Measurements from ENCODE around the gene FCER1G. TPM values are rescaled to one million over a fixed set of nuclear protein-coding genes. Genes with fewer than 3 reads are reported as not detected.

Gene FCER1G
- polyA plus RNA-seq, 1 donor: 13.2 TPM

GRCh38 chr1:161188381-161188780 lies 26.7 kb upstream of the FCER1G start:
- DNase-seq (ENCODE audit: low read depth): no peak

GRCh38 chr1:161189036-161189435 lies 26.1 kb upstream of the FCER1G start:
- DNase-seq (ENCODE audit: low read depth): no peak

- no peak for DNase-seq (ENCODE audit: low read depth)
Measured at GRCh38 chr1:161190962-161191521, 24.1 kb upstream of the FCER1G start.

- no peak for DNase-seq (ENCODE audit: low read depth)
Measured at GRCh38 chr1:161191971-161192370, 23.1 kb upstream of the FCER1G start.

GRCh38 chr1:161192476-161193465 lies 22.3 kb upstream of the FCER1G start:
- no peak for DNase-seq (ENCODE audit: low read depth)

GRCh38 chr1:161193561-161194235 lies 21.4 kb upstream of the FCER1G start:
- no peak for DNase-seq (ENCODE audit: low read depth)

- no peak for DNase-seq (ENCODE audit: low read depth)
Measured at GRCh38 chr1:161195171-161195570, 19.9 kb upstream of the FCER1G start.

GRCh38 chr1:161196111-161196510 lies 19.0 kb upstream of the FCER1G start:
- no peak for DNase-seq (ENCODE audit: low read depth)

- DNase-seq (ENCODE audit: low read depth): peak; percentile 81
Measured at GRCh38 chr1:161196521-161197451, 18.3 kb upstream of the FCER1G start.

GRCh38 chr1:161197560-161198193 lies 17.4 kb upstream of the FCER1G start:
- no peak for DNase-seq (ENCODE audit: low read depth)

GRCh38 chr1:161198194-161198896 lies 16.8 kb upstream of the FCER1G start:
- no peak for DNase-seq (ENCODE audit: low read depth)

- DNase-seq (ENCODE audit: low read depth): peak; percentile 84
Measured at GRCh38 chr1:161198897-161199431, 16.1 kb upstream of the FCER1G start, which contains the start of gene ADAMTS4. Gene ADAMTS4, minus strand, starts transcription at chr1:161199054. Its CDS starts 427 bp downstream, at chr1:161198627.

GRCh38 chr1:161199506-161200139 lies 15.5 kb upstream of the FCER1G start:
- DNase-seq (ENCODE audit: low read depth): no peak

GRCh38 chr1:161200421-161200991 lies 14.6 kb upstream of the FCER1G start:
- DNase-seq (ENCODE audit: low read depth): no peak

GRCh38 chr1:161200992-161201835 lies 13.9 kb upstream of the FCER1G start:
- no peak for DNase-seq (ENCODE audit: low read depth)

- peak; percentile 99 for DNase-seq (ENCODE audit: low read depth)
Measured at GRCh38 chr1:161201836-161202712, 13.0 kb upstream of the FCER1G start, which contains the start of gene NDUFS2. Gene NDUFS2, plus strand, starts transcription at chr1:161202367. Its CDS starts 19 bp downstream, at chr1:161202386.

Measured in forelimb muscle (tissue), 1 donor.